ENCODE measurements around the gene NUP210.
"Not testable (repeated sequence)": the region's sequence is repeated elsewhere in the genome, so short reads cannot be mapped to it uniquely, and the experiment has no call there.

The NUP210 gene

DNA sequence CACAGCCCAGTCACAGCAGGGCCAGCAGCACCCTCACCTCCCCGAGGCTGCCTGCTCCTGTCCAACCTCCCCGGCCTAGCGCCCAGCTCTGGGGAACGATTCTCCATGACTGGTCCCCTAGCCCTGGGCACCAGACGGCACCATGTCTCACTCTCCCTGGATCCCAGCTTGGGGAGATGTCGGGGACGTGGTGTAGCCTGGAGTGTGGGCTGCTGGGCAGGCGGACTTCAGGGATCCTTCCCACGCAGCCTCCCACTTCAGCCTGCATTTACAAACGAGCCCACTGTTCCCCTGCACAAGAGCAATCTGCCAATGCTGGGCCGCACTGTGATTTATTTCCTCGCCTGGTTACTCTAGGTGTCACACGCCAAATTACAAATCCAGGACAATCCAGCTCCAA lies 31.3 kb downstream of the NUP210 start:
- in situ Hi-C loops (cut with MboI; ENCODE audit: low pct_unique_long_range_greater_than_20kb, low sequenced_read_pairs, unreplicated experiment): no loop called here
- TF ChIP-seq, protein P1, sequence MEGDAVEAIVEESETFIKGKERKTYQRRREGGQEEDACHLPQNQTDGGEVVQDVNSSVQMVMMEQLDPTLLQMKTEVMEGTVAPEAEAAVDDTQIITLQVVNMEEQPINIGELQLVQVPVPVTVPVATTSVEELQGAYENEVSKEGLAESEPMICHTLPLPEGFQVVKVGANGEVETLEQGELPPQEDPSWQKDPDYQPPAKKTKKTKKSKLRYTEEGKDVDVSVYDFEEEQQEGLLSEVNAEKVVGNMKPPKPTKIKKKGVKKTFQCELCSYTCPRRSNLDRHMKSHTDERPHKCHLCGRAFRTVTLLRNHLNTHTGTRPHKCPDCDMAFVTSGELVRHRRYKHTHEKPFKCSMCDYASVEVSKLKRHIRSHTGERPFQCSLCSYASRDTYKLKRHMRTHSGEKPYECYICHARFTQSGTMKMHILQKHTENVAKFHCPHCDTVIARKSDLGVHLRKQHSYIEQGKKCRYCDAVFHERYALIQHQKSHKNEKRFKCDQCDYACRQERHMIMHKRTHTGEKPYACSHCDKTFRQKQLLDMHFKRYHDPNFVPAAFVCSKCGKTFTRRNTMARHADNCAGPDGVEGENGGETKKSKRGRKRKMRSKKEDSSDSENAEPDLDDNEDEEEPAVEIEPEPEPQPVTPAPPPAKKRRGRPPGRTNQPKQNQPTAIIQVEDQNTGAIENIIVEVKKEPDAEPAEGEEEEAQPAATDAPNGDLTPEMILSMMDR (IDR thresholded peaks at IDR 0.05; ENCODE audit: extremely low read depth, insufficient read depth, missing control alignments): no peak
- no peak for DNase-seq (ENCODE audit: low spot score)

DNA sequence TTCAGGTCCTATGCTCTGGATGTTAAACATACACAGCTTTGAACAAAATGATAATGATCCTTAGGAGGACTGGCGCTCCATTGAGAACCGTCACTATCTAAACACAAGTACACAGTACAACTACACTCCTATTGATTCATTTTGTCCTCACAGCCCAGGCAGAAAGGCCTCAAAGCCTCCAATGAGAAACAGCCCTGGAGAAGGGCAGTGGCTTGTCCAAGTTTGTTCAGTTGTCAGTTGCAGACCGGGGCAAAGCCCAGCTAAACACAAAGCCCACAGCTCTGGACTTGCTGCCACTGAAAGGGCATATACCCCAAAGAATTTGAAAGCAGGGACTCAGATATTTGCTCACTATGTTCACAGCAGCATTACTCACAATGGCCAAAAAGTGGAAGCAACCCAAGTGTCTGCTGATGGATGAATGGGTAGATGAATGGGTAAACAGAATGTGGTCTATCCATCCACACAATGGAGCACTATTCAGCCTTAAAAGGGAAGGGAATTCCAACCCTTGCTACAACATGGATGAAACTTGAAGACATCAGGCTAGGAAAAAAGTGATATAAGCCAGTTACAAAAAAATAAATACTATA lies 34.7 kb downstream of the NUP210 start:
- TF ChIP-seq, protein P1 (IDR thresholded peaks at IDR 0.05; ENCODE audit: extremely low read depth, insufficient read depth, missing control alignments): no peak
- in situ Hi-C loops (cut with MboI; ENCODE audit: low pct_unique_long_range_greater_than_20kb, low sequenced_read_pairs, unreplicated experiment): no loop called here
- no peak for DNase-seq (ENCODE audit: low spot score)

DNA sequence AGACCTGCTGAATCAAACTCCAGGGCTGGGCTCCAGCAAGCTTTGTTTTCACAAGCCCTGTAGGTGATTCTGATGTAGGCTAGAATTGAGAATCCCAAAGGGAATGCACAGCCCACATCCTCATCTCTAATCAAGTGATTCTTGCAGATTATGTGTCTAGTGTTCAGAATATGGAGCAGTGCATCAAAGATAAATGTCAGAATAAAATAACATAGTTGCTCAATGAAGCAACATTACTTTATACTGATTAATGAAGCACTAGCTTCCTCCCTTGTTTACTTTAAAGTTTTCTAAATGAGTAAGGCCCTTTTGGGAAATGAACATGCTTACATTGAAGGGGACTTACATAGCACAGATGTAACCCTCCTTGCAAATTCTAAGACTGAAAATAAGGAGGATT lies 39.2 kb downstream of the NUP210 start:
- TF ChIP-seq, protein P1 (IDR thresholded peaks at IDR 0.05; ENCODE audit: extremely low read depth, insufficient read depth, missing control alignments): no peak
- DNase-seq (ENCODE audit: low spot score): no peak
- in situ Hi-C loops (cut with MboI; ENCODE audit: low pct_unique_long_range_greater_than_20kb, low sequenced_read_pairs, unreplicated experiment): no loop called here

DNA sequence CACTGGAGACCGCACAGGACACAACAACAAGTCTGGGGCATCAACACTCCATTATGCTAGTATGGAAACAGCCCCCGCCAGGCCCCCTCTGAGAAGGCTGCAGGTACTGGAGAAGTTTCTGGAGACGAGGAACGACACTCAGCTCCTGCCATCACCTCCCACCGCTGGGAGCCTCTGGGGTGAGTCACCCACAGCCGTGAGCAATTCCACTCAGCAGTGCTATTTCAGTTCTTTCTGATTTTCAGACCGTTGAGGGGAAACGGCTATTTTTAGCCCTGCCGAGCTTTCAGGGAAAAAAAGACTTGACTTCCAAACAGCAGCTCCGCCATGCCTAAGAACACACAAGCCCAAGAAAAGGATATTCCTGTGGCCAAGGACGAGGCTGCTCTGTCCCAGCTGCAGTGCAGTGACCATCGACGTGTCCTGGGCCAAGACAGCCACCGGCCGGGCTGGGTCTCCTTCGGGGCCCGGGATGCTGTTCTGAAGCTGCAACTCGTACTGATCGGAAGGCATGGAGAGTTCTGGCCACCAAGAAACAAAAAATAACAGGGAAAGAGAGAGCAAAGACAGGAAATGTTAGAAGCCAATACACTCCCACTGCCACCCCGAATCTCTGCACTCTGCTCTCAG lies 40.8 kb downstream of the NUP210 start:
- DNase-seq (ENCODE audit: low spot score): no peak
- in situ Hi-C loops (cut with MboI; ENCODE audit: low pct_unique_long_range_greater_than_20kb, low sequenced_read_pairs, unreplicated experiment): no loop called here
- TF ChIP-seq, protein P1 (IDR thresholded peaks at IDR 0.05; ENCODE audit: extremely low read depth, insufficient read depth, missing control alignments): no peak

DNA sequence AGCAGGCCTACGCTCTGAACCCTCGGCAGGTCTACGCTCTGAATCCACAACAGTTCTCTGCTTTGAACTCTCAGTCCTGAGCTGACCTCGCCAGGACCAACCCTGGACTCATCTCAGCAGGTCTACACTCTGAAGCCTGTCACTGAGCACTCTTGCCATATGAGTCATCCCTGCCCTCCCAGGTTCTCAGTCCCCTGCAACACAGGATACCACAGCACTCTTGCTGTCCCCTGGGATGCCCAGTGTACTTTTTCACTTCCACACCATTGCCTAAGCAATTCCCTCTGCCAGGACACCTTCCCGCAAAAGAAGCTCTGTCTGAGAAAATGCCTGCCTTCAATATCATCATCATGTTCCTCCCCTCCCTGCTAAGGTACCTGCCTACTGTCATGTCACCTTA lies 42.0 kb downstream of the NUP210 start:
- in situ Hi-C loops (cut with MboI; ENCODE audit: low pct_unique_long_range_greater_than_20kb, low sequenced_read_pairs, unreplicated experiment): no loop called here
- TF ChIP-seq, protein P1 (IDR thresholded peaks at IDR 0.05; ENCODE audit: extremely low read depth, insufficient read depth, missing control alignments): no peak
- no peak for DNase-seq (ENCODE audit: low spot score)

DNA sequence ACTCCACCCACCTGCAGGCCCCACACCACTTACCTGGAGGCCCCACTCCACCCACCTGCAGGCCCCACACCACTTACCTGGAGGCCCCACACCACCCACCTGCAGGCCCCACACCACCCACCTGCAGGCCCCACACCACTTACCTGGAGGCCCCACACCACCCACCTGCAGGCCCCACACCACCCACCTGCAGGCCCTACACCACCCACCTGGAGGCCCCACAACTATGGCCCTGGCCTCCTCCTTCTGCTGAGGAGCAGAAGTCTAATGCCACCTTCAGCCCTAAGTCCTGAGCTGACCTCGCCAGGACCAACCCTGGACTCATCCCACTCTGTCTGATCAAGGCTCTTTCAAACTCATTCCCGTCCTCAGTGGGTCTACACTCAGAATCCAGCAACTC lies 42.4 kb downstream of the NUP210 start:
- DNase-seq (ENCODE audit: low spot score); in situ Hi-C loops (cut with MboI; ENCODE audit: low pct_unique_long_range_greater_than_20kb, low sequenced_read_pairs, unreplicated experiment): not testable (repeated sequence)

DNA sequence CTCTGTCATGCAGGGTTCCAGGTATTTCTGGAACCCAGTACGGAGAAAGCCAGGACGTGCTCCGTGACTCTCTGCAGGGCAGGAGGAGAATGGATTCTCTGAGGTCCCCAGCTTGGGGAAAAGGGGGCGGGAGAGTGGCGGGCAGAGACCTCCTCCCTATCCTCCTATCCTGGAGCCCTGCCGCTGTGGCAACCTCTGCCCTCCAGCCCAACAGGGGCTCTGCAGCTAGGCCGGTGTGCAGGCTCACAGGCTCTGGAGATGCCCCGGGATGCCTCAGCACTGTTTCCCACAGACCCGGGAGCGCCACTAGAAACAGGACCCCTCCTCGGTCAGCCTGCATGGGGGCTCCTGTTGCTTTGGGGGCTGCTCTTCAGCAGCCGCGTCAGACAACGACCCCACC lies 43.1 kb downstream of the NUP210 start:
- no peak for DNase-seq (ENCODE audit: low spot score)
- TF ChIP-seq, protein P1 (IDR thresholded peaks at IDR 0.05; ENCODE audit: extremely low read depth, insufficient read depth, missing control alignments): no peak
- in situ Hi-C loops (cut with MboI; ENCODE audit: low pct_unique_long_range_greater_than_20kb, low sequenced_read_pairs, unreplicated experiment): no loop called here
